OCI-LY1 (cell line): ENCODE results near the gene ZC3H18.

Source experiments
- EZH2 ChIP-seq: fragments of 200-600 bp; sonication (generic), shearing (Covaris generic); IDR thresholded peaks from 2 replicates; pipeline ENCODE4 v1.8.0; 2017; ENCODE audit warnings: borderline replicate concordance, mixed run types, mild to moderate bottlenecking, antibody characterized with exemption, low read length, moderate library complexity, mixed read lengths
- TF ChIP-seq, protein P1 (sequence below): fragments of 200-600 bp; sonication (generic), shearing (Covaris generic); IDR thresholded peaks from 2 replicates; pipeline ENCODE4 v1.5.1; 2017; ENCODE audit warnings: mild to moderate bottlenecking, antibody characterized with exemption, low read length, moderate library complexity, mixed read lengths

DNA sequence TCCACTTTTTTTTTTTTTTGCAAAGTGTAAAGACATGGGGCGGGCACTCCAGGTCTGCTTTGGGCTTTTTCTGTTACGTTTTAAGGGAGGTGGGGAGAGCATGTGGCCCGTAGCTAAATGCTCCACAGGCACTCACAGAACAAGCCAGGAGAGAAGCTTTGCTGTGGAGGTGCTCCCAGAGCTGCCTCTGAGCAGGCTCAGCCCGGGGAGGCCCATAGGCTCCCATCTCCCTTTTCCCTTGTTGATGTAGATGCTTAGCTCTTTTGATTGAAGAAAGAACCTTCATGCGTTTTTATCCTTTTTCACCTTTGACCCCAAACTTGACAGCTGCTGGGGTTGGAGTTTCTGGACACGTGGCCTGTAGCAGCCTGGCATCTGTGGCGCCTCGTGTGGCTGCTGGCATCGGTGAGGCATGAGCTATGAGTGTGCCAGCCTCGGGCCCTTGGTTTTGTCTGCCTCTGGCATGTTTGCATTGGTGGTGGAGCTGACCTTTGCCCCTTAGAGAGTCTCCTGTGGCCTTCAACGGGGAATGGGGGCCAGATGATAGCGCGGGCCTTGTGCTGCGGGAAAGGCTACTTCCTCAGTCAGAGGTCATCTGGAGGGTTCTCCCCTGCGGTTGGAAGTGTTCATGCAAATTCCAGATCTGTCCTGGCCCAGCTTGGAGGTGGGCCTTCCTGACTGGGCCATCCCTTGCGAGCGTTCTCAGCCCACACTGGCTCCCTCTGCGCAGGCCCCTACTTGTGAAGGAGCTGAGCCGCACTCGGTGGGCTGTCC lies 48.2 kb downstream of the ZC3H18 start:
- TF ChIP-seq, protein P1, sequence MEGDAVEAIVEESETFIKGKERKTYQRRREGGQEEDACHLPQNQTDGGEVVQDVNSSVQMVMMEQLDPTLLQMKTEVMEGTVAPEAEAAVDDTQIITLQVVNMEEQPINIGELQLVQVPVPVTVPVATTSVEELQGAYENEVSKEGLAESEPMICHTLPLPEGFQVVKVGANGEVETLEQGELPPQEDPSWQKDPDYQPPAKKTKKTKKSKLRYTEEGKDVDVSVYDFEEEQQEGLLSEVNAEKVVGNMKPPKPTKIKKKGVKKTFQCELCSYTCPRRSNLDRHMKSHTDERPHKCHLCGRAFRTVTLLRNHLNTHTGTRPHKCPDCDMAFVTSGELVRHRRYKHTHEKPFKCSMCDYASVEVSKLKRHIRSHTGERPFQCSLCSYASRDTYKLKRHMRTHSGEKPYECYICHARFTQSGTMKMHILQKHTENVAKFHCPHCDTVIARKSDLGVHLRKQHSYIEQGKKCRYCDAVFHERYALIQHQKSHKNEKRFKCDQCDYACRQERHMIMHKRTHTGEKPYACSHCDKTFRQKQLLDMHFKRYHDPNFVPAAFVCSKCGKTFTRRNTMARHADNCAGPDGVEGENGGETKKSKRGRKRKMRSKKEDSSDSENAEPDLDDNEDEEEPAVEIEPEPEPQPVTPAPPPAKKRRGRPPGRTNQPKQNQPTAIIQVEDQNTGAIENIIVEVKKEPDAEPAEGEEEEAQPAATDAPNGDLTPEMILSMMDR, result no peak
- no peak for TF ChIP-seq EZH2
